Measurements from ENCODE around the gene AMN.

Gene AMN

DNA sequence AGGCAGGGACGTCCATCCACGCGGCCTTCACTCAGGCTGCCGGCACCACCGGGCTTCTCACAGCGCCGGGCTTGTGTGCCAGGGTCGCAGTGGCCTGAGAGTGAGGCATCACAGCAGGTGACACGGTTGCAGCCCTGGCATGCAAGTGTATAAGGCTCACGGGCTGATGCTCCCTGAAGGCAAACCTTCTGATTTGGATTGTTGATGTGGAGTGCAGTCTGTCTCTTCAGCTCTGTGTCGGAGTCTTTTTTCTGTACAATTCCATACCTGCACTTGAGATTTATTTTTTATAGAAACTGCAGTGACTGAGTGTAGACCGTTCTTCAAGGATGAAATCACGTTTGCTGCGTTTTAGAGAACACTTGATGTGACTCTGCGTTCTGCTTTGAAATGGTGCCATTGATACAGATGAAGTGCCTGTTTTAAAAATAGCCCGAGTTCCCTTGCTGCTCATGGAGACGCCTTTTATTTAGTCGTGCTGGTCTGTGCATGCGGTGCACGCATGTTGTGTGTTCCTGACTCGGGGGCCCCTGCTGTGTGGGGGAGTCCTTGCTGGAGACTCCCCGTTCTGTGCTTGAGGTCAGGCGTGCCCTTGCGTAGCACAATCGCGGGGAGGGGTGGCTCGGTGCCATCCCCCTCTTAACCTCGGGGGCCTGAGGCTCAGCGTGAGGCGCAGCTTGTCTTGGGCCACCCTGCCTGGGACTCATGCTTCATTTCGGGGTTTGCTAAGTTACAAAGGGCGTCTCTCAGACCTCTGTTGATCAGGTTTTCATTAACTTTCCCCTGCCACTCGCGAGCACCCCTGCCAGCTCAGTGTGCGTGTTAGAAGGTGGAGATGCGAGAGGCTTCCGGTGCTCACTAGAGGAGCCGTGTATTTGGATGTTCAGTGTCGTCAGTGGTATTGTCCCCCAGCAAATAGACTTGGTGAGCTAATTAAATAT is 21.6 kb upstream of the AMN start:
- no peak for DNase-seq

DNA sequence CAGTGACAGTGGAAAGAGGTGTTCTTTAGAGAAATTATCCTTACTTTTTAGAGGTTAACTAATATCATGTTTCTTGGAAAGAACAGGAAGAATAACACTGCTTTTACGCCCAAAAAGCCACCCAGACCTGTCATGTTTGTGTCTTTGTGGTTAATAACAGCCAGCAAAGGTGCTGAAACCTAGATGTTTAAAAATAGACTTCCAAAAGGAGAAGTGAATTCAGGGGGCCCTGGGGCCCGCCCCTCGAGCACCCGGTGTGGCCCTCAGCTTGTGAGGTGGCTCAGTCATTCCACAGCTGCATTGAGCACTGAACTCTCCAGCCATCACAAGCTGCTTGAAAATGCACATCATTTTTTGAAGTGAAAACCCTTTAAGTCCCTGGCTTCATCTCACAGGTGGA is 20.8 kb upstream of the AMN start:
- peak; percentile 36 for DNase-seq

DNA sequence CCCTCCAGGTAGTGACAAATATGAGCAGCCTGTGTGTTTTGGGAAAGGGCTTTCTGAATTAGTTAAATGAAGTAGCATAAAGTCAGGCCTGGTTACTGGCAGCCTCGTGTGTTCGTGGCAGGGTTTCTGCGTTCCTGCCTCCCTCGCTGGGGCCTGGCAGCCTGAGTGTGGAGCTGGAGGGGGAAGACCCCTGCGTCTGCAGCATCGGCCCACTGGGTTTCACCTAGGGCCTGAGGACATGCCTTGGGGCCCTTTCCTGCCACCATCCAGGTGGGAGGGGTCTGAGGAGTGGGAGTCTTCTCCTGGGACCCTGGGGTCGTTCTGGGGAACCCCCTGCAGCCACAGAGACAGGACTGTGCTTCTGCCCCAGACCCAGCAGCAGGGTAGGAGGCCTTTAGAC is 20.4 kb upstream of the AMN start:
- DNase-seq: no peak

DNA sequence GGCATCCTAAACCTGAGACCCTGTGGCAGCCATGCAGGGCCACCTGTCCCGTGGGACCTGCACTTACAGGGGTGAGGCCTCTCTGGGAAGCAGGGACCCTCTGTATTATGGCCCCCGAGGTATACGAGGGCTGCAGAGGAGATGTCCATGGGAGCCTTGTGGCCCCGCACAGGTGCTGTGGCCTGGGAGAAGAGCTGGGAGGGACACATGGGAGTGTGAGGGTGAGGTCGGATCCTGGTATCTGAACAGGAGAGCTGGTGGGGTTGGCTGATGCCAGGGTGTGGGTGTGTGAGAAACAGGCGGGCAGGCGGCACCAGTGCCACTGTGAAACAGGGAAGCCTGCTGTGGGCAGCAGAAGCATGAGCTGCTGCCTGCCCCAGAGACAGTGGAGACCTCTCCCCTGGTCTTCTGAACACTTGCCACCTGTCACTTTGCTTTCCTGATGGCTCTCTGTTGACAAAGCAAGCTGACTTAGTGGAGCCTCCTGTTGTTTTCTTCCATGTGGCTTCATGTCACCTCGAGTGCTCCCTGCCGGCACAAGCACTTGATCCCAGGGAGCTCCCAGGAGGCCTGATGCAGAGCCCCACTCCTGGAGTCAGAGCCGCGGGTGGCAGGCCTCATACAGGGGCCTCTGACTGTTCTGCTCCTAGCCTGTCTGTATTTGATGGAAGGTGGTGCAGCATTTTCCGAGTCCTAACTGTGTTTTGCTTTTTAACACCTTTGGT is 19.8 kb upstream of the AMN start:
- no peak for DNase-seq

DNA sequence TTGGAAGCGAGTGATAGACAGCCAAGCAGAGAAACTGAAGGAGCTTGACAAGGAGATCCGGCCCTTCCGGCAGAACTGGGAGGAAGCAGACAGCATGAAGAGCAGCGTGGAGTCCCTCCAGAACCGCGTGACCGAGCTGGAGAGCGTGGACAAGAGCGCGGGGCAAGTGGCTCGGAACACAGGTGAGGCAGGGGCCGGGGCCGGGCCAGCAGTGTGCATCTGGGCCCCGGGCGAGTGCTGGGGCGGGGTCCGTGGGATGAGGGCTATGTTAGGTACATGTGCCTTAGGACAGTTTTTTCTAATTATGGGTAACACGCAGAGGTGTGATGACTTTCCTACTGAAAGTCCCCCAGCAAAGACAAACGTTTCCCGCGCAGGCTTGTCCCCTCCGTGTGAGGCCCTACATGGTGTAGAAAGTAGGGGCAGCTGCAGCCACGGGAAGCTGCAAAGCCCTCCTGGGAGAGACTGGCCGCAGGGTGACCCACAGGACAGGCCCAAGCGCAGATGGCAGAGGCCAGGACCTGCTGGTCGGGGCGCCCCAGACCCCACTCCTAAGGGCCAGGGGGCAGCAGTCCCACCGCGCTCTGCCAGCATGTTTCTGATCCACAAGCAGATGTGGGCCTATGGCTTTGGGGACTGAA is 19.1 kb upstream of the AMN start:
- DNase-seq: no peak

DNA sequence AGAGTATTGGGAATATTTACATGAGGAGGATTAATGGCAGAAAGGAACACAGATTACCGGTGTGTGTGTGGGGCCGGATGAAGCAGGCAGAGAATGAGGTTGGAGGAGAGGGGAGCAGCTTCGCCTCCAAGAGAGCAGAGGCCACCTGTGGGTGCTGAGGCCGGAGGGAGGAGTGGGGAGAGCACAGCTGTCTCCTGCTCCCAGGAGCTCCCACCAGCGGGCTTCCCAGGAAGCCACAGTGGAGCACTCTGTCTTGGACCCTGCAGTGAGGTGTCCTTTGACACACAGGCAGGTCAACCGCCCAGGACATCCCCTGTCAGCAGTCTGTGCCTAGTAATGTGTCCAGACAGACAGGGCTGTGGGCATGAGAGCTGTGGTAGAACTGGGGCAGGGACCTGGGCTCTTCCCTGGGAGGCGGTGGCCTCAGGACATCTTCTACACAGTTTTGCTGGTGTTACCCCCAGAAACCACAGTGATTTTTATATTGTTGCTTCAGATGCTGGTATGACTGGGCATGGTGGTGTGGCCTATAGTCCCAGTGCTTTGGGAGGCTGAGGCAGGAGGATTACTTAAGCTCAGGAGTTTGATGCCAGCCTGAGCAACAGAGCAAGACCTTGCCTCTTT is 18.5 kb upstream of the AMN start:
- no peak for DNase-seq

DNA sequence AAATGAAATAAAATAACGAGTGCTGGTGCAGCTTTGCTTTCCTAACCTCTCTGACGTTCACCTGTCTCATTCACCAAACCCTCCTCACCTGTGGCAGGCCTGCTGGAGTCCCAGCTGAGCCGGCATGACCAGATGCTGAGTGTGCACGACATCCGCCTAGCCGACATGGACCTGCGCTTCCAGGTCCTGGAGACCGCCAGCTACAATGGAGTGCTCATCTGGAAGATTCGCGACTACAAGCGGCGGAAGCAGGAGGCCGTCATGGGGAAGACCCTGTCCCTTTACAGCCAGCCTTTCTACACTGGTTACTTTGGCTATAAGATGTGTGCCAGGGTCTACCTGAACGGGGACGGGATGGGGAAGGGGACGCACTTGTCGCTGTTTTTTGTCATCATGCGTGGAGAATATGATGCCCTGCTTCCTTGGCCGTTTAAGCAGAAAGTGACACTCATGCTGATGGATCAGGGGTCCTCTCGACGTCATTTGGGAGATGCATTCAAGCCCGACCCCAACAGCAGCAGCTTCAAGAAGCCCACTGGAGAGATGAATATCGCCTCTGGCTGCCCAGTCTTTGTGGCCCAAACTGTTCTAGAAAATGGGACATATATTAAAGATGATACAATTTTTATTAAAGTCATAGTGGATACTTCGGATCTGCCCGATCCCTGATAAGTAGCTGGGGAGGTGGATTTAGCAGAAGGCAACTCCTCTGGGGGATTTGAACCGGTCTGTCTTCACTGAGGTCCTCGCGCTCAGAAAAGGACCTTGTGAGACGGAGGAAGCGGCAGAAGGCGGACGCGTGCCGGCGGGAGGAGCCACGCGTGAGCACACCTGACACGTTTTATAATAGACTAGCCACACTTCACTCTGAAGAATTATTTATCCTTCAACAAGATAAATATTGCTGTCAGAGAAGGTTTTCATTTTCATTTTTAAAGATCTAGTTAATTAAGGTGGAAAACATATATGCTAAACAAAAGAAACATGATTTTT is 17.1 kb upstream of the AMN start:
- no peak for DNase-seq

DNA sequence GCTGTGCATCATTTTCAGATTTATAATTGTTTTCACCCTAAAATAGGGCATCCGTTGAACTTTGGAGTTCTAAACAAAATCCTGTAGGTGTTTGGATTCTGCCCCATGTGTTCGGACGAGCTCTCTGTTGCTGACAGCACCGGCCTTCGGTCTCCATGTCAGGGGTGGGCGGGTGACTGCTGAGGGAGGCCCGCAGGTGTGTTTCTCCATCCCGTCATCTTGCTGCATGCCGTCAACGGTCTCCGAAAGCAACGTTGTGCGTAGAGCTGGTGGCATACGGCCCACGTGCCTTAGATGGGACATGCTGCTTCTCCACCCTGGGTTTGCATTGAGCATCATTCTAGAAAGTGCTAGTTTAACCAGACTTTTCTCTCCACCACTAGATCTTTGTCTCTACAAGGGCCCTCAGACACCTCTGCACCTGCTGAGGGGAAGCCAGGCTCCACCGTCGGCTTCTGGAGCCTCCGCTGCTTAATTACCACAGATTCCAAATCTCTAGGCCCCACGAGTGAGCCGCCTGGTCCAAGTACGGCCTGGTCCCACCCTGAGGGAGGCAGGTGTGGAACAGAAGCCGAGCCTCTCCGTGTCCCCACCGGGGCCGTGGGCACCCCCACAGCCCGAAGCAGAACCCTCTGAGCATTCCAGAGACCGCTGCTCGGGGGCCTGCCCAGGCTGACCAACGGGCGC is 15.7 kb upstream of the AMN start:
- no peak for DNase-seq

DNA sequence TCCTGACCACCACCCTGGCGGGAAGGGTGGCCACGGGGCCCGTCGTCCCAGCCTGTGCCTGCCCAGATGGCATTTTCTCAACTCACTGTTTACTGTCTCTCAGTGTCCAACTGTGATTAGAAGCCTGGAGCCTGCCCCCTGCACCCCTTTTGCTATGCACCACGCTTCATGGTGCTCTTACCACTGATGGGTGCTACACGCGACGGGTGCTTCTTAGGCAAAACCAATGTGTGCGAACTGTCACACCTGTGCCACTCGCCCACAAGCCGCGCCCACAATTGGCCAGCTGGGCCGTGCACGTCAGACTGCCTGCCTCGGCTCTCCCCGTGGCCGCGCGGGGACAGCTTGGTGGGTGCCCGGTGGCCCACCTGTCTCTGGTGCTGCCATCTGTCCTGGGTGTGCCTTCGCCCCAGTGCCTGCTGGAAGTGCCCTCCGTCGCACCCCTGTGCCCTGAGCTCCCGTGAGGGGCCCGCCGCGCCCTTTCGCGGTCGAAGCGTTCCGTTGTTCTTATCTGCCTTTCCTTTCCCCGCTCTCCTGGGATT is 15.1 kb upstream of the AMN start:
- no peak for DNase-seq

DNA sequence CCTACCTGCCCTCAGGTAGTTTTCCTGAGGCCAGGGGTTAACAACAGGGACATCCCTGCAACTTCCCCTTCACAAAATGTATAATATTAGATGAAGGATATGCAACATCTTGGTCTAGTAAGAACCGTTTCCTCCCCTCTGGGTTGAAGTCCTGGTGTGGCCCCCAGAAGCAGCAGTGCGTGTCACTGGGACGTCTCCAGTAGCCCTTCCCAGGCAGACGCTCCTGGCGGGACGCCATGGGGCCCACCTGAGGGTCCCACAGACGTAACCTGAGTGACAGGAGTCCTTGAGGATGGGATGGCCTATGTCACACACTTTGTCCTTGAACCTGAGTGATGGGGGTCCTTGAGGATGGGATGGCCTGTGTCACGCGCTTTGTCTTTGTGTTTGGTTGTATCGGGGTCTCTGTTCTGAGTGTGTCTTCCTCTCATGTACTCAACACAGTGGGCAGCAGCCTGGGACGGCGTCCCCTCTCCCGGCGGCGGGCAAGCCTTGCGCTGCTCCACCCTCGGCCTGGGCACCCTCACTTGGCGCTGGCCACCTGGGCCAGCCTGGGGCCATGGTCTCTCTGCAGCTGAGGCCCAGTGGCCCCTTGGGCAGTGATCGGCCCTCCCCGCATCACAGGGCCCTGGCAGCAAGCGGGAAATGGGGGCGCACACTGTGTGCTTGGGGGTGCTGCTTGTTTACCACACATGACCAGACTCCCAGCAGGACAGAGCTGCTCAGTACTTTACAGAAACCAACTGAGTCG is 14.3 kb upstream of the AMN start:
- no peak for DNase-seq

DNA sequence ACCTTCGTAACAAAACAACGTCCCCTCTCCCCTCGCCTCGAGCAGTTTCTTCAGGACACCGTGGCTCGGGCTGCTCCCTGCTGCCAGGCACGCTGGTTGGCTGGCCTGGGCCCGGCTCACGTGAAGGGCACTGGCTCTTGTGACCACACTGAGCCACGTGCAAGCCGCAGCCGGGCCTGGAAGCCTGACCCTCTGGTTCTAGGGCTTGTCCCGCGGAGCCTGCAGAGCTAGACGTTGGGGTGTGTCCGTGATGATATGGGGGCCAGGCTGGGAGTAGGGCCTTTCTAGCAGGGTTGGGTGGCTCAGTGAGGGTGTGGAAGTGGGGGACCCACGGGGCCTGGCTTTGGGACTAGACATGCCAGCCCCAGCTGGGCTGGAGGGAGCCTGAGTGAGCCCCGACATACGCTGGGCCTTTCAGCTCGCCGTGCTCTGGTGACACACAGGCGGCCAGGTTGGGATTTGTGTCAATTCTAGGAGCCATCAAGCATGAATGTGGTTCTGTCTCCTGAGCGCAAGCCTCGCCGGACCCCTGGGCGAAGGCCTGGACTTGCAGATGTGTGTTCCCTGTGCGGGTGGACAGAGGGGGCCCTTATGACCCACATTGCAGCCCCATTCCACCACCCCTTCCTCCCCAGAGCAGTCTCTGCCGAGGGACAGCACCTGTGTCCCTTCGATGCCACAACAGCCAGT is 13.6 kb upstream of the AMN start:
- DNase-seq: no peak

DNA sequence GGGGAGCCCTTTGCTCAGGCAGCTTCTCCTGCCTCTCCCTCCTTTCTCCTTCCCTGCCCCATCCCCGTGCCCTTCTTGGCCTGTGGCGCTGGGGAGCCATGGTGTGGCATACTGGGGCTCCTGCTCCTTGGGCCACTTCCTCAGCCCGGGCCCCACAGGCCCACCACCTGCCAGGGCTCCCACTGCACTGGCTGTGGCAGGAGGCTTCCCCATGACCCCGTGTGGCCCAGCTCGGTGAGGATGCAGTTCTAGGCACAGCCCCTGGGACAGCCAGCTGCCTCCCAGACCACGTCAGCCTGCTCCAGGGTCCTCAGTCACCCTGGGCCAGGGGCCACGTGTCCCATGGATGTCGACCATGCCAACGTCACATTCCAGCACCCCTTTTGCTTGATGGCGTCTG is 13.0 kb upstream of the AMN start:
- no peak for DNase-seq

DNA sequence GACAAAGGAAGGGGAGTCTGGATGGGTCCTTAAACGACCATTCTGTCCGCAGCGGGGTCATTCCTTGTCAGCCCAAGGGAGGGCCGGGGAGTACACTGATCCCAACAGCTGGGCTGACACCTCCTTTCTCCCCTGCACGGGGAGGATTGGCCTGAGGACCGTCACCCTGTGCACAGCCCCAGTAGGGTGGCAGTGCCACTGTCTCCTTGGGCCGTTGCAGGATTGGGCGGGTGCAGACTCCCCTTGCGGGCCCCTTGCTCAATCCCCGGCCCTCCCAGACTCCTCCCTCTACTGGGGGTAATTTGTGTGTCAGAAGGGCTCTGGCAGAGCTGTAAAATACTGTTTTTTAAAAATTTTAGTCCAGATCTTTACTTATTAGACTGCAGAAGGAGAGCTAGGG is 12.6 kb upstream of the AMN start:
- no peak for DNase-seq

DNA sequence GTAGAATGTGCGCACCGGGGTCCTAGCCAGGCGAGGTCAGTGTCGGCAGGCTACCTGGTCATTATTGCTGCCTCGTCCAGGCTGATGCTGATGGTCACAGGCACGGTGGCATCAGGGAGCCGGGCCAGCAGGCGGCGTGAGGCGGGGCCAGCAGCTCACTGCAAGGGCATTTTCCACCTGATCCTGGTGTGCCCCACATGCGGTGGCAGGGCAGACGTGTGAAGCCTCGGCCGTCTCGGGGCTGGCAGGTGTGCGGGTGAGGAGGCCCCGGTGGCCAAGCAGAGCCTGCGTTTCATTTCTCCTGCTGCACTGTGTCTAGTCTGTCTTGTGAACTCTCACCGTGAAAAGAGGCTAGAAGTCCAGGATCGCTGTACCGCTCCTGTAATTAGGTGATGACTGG is 12.0 kb upstream of the AMN start:
- no peak for DNase-seq

DNA sequence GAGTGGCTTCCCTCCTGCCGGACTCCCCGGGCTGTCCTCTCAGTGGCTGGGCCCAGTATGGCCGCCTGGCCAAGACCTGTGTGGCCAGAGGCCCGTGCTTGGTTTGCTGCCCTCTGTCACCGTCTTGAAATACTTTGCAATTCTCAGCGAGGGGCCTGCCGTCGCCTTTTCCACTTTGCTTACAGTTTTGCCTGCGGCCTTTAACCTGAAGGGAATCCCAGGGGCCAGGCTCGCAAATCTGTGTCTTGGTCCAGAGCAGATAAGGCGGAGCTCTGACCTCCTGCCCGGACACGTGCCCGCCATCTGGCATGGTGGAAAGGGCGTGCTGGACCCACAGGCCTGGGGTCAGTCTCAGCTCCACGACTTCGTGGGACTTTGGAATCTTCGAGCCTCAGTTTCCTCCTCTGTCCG is 10.9 kb upstream of the AMN start:
- DNase-seq: no peak

DNA sequence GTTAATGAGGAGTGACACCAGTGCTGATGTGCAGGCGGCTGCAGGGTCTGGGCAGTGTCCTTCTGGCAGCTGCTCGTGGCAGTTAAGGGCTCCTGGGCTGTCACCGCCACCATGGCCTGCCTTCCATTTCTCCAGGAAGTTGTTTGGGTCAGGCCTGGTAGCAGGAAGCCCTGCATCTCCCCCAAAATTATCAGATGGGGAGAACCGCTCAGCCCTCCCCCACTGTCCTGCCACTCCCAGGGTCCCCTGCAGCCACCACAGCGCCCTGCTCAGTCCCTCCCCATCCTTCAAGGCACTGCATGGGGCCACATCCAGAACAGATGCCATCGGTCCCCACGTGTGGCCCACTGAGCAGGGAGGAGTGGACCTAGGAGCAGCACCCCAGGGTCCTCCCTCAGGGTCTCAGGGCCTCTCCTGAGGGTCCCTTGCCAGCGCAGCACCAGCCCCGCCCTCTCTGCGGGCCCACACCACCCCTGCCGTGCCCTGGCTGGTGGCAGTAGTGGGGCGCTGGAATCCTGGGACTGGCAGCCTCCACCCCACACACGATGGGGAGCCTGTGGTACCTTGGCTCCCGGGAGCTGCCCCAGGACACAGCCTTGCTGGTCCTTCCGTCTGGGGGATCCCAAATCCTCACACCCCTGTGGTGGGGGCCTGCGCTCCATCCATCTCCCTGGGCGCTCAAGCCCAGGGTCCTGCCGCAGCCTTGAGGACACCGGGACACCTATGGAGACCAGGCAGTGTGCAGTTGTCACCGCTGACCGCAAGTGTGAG is 10.3 kb upstream of the AMN start:
- DNase-seq: no peak

DNA sequence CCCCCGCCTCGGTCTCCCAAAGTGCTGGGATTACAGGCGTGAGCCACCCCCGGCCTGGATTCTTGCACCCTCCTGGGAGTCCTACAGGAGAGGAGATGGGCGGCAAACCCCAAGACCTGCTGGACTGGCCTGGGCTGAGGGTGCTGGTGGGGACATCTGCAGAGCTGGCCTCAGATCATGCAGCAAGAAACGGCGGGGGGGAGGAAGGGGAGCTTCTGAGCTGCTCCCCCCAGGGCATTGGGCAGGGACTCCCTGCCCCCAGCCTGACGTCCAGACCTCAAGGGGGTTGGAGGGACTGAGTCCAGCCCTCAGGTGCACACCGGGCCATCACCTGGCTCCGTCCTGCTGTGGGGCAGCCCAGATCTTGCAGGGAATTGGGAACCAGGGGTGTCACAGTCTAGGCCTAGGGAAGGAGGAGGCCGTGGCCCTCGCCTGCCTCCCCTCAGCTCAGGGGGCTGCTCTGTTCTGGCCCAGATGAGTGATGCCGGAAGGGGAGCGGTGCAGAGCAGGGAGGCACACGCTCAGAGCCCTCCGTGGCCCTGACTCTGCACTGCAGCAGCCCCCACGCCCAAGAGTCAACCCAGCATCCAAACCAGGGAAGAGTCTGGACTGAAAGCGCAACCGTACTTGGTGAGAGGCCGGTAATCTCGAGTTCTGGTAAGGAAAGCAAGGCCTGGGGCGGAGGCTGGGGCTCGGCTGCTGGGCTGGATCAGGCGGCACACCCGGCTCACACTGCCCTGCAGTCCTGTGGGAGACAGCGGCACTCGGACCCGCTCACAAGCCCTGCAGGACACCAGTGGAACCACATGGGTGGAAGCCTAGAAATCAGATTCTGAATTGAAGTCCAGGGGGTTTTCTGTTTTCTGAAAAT is 8.9 kb upstream of the AMN start:
- DNase-seq: no peak
